Measurements from ENCODE around the gene MAPKAP1. TPM values are rescaled to one million over a fixed set of nuclear protein-coding genes. Genes with fewer than 3 reads are reported as not detected.

Gene MAPKAP1
- total and polyA plus RNA-seq, 2 of the 13 experiments (the other 11 are each of a cell fraction or from before 2014, with no cell fraction given), result 45.0 to 64.3 TPM

DNA sequence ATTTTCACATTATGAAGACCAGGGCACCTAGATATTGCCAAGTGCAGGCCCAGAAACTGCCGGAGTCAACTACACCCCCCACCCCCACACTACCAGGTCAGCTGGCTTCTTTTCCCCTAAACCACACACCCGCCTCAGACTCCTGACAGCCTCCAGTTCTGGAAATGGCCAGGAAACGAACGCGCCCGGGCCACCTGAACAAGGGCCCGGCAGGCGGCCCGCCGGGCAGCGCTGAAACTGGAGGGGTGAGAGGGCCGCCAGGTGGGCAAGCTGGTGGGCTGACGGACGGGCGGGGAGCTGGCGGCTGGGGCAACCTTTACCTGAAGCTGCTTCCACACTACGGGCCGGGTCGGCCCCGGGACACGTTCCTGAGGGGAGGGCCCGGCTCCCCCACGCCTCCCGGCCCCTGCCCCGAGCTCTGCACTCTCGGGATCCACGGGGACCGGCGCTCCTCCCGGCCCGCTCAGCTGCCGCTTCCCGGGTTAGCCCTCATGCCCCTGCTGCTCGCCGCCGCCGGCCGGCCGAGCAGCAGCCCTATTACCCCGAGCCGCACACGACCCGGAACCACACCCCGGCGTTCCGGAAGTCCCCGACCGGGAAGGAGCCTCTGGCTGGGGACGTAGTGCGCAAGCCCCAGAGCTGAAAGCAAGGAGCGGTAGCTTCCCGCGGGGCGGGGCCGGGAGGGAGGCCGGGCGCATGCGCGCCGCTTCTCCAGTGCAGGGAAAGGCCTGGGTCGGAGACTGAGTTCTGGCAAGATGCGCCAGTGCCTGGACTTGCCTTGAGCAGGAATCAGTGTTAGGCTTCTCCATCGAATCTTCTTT lies at the start of gene MAPKAP1 (continued):
- TF ChIP-seq, protein P1, sequence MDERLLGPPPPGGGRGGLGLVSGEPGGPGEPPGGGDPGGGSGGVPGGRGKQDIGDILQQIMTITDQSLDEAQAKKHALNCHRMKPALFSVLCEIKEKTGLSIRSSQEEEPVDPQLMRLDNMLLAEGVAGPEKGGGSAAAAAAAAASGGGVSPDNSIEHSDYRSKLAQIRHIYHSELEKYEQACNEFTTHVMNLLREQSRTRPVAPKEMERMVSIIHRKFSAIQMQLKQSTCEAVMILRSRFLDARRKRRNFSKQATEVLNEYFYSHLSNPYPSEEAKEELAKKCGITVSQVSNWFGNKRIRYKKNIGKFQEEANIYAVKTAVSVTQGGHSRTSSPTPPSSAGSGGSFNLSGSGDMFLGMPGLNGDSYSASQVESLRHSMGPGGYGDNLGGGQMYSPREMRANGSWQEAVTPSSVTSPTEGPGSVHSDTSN (CRISPR knock-in tag; IDR thresholded peaks at IDR 0.05), result no peak
- TF ChIP-seq SUZ12 (IDR thresholded peaks at IDR 0.05; ENCODE audit: low read depth, low read length) (no peak), HOXA7 (CRISPR knock-in tag; IDR thresholded peaks at IDR 0.05) (no peak), ZNF34 (CRISPR knock-in tag; IDR thresholded peaks at IDR 0.05; ENCODE audit: borderline replicate concordance) (no peak), DNMT1 (CRISPR knock-in tag; IDR thresholded peaks at IDR 0.05) (no peak), ZNF430 (CRISPR knock-in tag; IDR thresholded peaks at IDR 0.05) (no peak; the same call in 1 of the 2 replicates), CBX2 (IDR thresholded peaks at IDR 0.05; ENCODE audit: low read depth, low read length) (no peak), CBX2 (CRISPR knock-in tag; IDR thresholded peaks at IDR 0.05; ENCODE audit: low read depth) (no peak), MBD4 (IDR thresholded peaks at IDR 0.05; ENCODE audit: borderline replicate concordance, low read length) (no peak), ZNF274 (CRISPR knock-in tag; IDR thresholded peaks at IDR 0.05) (no peak), RFX1 (IDR thresholded peaks at IDR 0.05) (no peak), ZNF788 (CRISPR knock-in tag; IDR thresholded peaks at IDR 0.05; ENCODE audit: borderline replicate concordance) (peak; percentile 54; the same call in 1 of the 2 replicates), ZSCAN25 (CRISPR knock-in tag; IDR thresholded peaks at IDR 0.05) (0 out of 2 replicates have a peak, but pooled peaks have one; percentile 15), YEATS4 (CRISPR knock-in tag; IDR thresholded peaks at IDR 0.05; ENCODE audit: borderline replicate concordance) (peak; percentile 51; the same call in 1 of the 2 replicates), ZNF292 (CRISPR knock-in tag; IDR thresholded peaks at IDR 0.05; ENCODE audit: borderline replicate concordance, low read depth) (no peak), ZNF331 (CRISPR knock-in tag; IDR thresholded peaks at IDR 0.05) (peak; percentile 39; the same call in 1 of the 2 replicates), ZNF484 (CRISPR knock-in tag; IDR thresholded peaks at IDR 0.05; ENCODE audit: borderline replicate concordance, low read depth) (no peak), ZNF746 (CRISPR knock-in tag; IDR thresholded peaks at IDR 0.05) (0 out of 2 replicates have a peak, but pooled peaks have one; percentile 15)
- TF ChIP-seq, protein P2, sequence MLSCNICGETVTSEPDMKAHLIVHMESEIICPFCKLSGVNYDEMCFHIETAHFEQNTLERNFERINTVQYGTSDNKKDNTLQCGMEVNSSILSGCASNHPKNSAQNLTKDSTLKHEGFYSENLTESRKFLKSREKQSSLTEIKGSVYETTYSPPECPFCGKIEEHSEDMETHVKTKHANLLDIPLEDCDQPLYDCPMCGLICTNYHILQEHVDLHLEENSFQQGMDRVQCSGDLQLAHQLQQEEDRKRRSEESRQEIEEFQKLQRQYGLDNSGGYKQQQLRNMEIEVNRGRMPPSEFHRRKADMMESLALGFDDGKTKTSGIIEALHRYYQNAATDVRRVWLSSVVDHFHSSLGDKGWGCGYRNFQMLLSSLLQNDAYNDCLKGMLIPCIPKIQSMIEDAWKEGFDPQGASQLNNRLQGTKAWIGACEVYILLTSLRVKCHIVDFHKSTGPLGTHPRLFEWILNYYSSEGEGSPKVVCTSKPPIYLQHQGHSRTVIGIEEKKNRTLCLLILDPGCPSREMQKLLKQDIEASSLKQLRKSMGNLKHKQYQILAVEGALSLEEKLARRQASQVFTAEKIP (CRISPR knock-in tag; IDR thresholded peaks at IDR 0.05; ENCODE audit: borderline replicate concordance), result no peak
- TF ChIP-seq, protein P3, sequence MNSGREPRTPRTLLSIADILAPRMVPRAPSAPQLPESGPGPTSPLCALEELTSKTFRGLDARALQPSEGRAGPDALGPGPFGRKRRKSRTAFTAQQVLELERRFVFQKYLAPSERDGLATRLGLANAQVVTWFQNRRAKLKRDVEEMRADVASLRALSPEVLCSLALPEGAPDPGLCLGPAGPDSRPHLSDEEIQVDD (CRISPR knock-in tag; IDR thresholded peaks at IDR 0.05; ENCODE audit: borderline replicate concordance), result no peak
- TF ChIP-seq, protein P4, sequence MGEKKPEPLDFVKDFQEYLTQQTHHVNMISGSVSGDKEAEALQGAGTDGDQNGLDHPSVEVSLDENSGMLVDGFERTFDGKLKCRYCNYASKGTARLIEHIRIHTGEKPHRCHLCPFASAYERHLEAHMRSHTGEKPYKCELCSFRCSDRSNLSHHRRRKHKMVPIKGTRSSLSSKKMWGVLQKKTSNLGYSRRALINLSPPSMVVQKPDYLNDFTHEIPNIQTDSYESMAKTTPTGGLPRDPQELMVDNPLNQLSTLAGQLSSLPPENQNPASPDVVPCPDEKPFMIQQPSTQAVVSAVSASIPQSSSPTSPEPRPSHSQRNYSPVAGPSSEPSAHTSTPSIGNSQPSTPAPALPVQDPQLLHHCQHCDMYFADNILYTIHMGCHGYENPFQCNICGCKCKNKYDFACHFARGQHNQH (CRISPR knock-in tag; IDR thresholded peaks at IDR 0.05), result no peak
- TF ChIP-seq, protein P5, sequence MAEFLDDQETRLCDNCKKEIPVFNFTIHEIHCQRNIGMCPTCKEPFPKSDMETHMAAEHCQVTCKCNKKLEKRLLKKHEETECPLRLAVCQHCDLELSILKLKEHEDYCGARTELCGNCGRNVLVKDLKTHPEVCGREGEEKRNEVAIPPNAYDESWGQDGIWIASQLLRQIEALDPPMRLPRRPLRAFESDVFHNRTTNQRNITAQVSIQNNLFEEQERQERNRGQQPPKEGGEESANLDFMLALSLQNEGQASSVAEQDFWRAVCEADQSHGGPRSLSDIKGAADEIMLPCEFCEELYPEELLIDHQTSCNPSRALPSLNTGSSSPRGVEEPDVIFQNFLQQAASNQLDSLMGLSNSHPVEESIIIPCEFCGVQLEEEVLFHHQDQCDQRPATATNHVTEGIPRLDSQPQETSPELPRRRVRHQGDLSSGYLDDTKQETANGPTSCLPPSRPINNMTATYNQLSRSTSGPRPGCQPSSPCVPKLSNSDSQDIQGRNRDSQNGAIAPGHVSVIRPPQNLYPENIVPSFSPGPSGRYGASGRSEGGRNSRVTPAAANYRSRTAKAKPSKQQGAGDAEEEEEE (CRISPR knock-in tag; IDR thresholded peaks at IDR 0.05; ENCODE audit: borderline replicate concordance), result no peak

Measured in HepG2 (cell line).